ENCODE data around the gene NKX3-2.
"Not testable (repeated sequence)": the region's sequence is repeated elsewhere in the genome, so short reads cannot be mapped to it uniquely, and the experiment has no call there.

NKX3-2 gene

DNA sequence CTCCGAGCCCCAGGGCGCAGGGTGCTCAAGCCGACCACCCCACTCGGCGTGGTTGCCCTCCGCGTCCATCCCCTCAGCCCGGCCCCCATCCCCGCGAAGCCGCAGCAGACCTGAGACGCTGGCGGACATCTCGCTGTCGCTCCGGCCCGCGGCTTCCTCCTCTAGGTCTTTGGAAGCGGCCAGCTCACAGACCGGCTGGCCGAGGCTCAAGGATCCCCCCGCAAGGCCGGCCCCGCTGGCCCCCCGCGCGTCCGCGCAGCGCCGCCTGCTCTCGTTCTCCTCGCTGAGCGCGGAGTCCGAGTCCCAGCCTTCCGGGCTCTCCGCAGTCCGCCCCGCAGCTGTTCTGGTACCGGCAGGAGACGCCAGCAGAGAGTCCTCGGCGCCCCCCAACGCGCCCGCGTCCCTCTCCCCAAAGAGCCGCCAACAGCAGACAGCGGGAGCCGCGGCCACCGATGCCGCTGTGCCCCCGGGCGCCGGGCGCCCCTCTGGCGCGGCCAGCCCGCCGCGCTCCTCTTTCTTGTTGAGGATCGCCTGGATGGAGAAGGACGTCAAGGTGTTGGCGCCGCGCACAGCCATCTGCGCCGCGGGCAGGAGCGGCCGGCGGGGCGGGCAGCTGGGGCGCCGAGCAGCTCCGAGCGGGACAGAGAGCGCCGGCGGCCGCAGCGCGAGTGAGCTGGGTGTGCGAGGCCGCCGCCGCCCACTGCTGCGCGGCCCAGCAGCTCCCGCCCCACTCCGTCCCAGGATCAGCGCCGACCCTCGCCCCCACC, at the start of gene NKX3-2:
Gene NKX3-2, minus strand, starts transcription at position 670 of the 767 bp plus-strand sequence. Its CDS starts 94 bp downstream, at position 576.
- in situ Hi-C loops (cut with HindIII; ENCODE audit: low sequenced_read_pairs): loop anchor here (25.0 kb wide), 1 partner anchor 682 kb away; no protein-coding TSS in a partner anchor

DNA sequence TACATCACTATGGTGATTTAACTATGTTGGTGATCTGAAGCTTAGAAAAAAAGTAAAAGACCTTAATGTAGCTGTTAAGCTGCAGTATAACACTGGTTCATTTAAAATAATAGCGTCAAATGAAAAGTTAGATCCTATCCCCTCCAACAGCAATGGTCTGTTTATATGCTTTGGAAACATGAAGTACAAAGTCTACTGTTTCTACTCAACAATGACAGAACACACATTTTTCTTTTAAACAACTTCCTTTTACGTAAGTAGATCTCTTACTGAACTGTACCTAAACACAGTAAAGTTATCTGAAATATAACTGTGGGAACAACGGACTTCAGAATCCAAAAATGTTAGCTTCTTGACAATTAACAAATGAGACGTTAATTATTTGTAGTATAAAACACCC, 47.9 kb upstream of the NKX3-2 start:
- in situ Hi-C loops (cut with HindIII; ENCODE audit: low sequenced_read_pairs): no loop called here

DNA sequence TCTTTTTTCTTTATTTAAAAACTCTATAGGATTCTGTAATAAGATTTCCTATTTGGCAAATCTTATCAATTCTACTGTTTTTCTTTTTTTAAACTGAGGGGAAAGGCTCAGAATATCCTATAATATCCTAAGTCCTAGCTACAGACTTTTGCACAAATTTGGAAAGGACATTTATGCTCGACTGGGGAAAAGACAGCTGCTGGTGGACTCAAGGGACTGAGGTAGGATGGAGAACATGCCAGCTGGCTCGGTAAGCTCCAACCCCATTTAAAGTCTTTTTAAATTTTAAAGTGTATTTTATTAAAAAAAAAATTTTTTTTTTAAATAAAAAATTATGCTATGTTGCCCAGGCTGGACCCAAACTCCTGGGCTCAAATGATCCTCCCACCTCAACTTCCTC, 46.5 kb upstream of the NKX3-2 start:
- in situ Hi-C loops (cut with HindIII; ENCODE audit: low sequenced_read_pairs): no loop called here

DNA sequence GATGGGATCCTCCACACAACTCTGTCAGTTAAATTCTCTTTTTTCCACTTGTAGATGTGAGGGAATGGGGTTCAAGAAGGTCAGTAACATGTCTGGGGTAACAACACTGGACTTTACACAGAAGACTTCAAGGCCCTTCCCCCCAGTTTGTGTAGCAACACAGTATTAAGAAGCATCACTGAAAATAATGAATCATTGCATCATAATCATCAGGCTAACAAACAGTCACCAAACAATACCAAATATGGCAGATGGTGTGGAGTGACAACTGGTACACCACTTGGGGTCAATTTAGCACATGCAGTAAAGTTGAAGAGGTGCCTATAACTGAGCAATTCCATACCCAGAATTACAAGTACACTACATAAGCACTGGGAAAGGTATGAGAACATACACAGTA, 44.6 kb upstream of the NKX3-2 start:
- in situ Hi-C loops (cut with HindIII; ENCODE audit: low sequenced_read_pairs): no loop called here

DNA sequence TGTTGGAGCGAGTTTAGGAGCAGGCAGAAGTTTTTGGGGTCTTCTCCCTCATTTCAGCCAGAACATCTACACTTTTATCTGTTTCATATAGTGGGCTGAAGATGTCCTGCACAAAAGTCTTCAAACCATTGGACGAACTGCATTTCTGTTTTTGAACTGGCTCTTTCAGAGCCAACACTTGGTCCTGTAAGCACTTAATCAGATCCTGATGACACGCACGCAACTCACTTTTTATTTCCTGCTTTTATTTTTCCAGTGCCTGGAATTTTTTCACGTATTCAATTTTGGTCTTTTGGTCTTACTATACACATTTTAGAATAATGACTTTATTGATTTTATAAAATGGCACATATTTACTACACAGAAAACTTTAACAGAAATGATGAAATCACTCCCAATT, 40.2 kb upstream of the NKX3-2 start:
- in situ Hi-C loops (cut with HindIII; ENCODE audit: low sequenced_read_pairs): no loop called here

DNA sequence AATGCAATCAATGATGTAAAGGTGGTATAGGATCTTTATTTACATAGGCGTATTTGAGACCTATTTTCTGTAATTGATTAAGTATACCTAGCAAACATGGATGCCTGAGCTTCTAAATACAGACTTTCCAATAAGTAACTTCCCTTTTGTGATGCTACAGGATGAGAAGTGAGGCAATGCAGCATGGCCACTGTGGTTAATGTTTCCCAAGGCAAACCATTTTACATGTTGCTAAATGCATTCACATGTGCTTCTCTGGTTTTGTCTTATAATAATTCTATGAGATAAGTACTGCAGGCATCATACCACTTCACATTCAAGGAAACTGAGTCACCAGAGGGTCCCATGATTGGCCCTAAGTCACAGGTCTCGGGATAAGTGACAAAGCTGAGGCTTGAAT, 35.7 kb upstream of the NKX3-2 start:
- in situ Hi-C loops (cut with HindIII; ENCODE audit: low sequenced_read_pairs): no loop called here

DNA sequence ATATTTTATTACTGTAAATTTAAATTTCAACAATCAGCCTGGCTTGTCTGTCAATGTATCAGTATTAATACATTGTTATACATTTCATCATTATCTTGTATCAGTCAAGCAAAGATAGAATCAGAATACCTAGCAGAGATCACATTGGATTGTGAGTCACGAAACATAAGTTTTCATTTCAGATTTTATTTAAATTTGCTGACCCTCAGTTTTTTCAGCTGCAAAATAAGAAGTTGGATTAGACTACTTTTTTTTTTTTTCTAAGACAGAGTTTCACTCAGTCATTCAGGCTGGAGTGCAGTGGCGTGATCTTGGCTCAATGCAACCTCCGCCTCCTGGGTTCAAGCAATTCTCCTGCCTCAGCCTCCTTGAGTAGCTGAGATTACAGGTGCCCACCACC, 33.4 kb upstream of the NKX3-2 start:
- in situ Hi-C loops (cut with HindIII; ENCODE audit: low sequenced_read_pairs): no loop called here

DNA sequence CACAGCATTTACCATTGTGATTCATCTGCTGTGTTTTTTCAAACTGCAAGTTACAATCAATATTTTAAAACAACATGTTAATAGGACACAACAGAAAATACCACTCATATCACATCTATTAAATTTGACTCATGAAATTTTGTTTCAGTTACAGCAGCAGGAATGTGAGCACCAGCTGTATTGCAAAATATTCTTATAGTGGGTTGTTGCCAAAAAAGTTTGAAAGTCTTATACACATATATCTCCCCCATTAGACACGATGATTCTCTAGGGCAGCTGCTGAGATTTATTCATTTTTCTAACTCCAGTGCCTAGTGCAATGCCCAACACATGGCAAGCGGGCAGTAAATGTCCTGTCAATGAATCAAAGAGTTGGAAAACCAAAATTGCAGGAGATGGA, 26.6 kb upstream of the NKX3-2 start:
- in situ Hi-C loops (cut with HindIII; ENCODE audit: low sequenced_read_pairs): no loop called here

DNA sequence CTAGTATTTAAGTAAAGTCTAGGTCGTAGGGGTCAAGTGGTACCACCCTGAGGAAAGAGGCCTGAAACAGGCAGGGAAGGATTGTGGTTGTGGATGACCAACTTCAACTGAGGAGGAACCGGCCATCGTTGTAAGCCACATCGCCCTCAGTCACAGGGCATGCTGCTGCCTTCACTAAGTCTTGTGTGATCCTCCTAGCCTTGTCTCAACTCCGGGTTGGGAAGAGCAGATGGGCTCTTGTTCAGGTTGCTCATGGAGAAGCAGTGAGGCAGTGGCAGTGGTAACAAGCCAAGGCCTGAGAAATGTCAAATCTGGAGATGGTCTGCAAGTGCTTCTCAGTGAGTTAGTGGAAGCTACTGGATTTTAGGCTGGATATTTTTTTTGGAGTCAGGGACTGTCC, 22.8 kb upstream of the NKX3-2 start:
- in situ Hi-C loops (cut with HindIII; ENCODE audit: low sequenced_read_pairs): no loop called here

DNA sequence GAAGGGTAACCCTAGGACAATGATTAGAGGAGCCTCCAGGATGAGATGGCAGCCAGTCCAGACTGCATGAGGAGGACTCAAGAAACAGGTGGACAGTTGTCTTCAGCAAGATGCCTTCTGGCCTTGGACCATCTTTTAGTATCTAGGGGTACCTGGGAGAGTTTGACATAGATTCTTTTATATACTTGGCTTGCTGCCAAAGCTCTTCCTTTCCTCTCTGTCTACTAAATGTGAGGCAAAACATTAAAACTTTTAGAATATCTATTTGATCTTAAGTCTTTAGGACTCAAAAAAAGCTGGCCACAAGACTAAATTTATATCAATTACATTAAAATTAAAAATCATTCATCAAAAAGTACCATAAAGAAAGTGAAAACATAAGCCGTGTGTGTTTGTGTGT, 18.6 kb upstream of the NKX3-2 start:
- in situ Hi-C loops (cut with HindIII; ENCODE audit: low sequenced_read_pairs): no loop called here

DNA sequence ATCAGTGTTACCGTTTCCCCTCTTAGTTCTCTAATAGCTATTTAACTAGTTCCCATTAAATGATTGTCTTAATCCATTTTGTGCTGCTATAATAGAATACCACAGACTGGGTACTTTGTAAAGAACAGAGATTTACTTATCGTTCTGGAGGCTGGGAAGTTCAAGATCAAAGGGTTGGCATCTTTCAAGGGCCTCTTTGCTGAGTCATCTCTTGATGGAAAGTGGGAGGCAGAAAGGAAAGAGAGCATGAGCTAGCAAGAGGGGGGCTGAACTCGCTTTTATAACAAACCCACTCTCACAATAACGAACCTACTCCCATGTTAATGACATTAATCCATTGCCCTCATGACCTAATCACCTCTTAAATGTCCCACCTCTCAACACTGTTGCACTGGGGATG, 17.4 kb upstream of the NKX3-2 start:
- in situ Hi-C loops (cut with HindIII; ENCODE audit: low sequenced_read_pairs): no loop called here

DNA sequence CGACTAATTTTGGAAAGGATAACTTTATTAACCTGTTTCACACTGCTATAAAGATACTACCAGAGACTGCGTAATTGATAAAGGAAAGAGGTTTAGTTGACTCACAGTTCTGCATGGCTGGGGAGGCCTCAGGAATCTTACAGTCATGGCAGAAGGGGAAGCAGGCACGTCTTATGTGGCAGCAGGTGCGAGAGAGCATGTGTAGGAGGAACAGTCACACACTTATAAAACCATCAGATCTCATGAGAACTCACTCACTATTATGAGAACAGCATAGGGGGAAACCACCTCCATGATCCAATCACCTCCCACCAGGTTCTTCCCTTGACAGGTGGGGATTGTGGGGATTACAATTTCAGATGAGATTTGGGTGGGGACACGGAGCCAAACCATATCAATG, 15.8 kb upstream of the NKX3-2 start:
- in situ Hi-C loops (cut with HindIII; ENCODE audit: low sequenced_read_pairs): not testable (repeated sequence)

DNA sequence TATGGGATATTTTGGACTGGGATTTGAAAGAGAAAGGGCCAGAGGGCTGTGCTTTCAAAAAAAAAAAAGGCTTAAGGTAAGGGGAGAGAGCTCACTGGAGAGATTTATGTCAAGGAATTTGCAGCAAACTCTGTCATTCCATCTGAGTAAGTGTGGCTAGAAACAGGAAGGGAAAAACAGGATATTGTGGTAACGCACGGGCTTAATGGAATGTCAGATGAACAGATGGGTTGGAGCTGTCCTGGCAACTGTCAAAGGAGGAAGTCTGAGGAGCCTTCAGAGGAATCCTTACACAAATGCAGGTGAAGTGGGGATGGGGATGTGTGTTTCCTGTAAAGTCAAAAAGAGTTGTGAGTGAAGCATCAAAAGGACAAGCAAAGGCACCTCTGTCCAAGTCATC, 15.1 kb upstream of the NKX3-2 start:
- in situ Hi-C loops (cut with HindIII; ENCODE audit: low sequenced_read_pairs): no loop called here

DNA sequence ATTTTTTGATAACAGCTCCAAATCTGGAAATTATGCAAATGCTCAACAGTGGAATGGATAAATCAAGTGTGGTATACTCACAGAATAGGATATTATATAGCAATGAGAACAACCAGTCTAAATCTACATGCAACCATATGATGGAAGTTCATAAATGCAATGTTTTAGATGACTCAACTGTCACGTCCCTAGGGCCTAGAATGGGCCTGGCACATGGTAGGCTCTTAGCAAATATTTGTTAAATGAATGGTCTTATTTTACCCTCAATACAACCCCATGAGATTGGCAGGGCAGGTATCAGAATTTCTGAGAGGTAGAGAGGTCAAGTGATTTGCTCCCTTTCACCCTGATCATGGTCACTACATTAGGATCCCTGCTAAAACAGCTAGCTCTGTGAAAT, 14.6 kb upstream of the NKX3-2 start:
- in situ Hi-C loops (cut with HindIII; ENCODE audit: low sequenced_read_pairs): no loop called here

DNA sequence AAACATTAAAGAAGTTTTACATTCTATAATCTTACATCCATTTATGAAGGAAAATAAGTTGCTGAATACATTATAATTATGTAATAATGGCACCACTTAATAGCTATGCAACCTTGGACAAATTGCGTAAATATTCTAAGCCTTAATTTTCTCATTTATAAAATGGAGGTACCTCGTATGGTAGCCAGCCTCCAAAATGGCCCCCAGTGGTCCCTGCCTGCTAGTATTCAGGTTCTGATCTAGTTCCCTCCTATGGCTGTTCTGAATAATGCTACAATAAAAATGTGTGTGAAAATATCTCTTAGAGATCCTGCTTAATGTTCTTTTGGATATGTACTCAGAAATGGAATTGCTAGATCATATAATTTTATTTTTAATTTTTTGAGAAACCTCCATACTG, 11.0 kb upstream of the NKX3-2 start:
- in situ Hi-C loops (cut with HindIII; ENCODE audit: low sequenced_read_pairs): no loop called here

DNA sequence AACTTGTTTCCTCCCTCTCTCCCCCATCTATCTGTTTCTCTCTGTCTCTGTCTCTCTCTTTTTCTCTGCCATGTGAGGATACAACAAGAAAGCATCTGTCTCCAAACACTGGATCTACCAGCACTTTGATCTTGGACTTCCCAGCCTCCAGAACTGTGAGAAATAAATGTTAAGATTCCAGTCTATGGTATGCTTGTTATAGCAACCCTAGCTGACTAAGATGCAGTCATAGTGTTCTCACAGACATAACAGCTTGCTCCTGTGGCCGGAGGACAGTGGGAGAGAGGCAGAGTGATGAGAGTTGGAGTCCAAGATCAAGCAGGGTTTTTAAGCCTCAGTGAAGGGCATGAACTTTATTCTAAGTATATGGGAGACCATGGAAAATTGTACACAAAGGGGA, 8.8 kb upstream of the NKX3-2 start:
- in situ Hi-C loops (cut with HindIII; ENCODE audit: low sequenced_read_pairs): no loop called here

DNA sequence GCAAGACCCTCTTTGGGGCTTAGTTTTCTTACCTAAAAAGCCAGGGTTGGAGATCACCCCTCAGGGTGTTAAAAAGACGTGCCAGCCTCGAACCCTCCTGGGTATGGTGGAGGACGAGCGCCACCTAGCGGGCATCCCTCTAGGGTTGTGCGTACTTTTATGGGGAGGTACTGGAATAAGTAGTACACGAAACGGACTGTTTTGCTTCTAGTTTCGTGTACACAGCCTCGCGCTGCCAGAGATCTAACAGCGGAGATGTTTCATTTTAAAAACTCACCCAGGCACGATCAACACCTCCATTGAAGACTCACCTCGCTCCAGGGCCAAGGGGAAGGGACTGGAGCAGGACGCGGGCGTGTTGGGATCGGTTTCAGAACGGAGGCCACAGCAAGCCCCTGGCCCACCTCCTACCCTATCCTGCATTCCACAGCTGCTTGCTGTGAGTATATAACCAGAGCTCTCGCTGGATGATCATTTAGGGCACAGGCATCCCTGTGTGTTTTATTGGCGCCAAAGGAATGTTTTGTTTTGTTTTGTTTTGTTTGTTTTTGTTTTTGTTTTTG, 4.8 kb upstream of the NKX3-2 start:
- in situ Hi-C loops (cut with HindIII; ENCODE audit: low sequenced_read_pairs): loop anchor here (25.0 kb wide), 1 partner anchor 687 kb away; no protein-coding TSS in a partner anchor

DNA sequence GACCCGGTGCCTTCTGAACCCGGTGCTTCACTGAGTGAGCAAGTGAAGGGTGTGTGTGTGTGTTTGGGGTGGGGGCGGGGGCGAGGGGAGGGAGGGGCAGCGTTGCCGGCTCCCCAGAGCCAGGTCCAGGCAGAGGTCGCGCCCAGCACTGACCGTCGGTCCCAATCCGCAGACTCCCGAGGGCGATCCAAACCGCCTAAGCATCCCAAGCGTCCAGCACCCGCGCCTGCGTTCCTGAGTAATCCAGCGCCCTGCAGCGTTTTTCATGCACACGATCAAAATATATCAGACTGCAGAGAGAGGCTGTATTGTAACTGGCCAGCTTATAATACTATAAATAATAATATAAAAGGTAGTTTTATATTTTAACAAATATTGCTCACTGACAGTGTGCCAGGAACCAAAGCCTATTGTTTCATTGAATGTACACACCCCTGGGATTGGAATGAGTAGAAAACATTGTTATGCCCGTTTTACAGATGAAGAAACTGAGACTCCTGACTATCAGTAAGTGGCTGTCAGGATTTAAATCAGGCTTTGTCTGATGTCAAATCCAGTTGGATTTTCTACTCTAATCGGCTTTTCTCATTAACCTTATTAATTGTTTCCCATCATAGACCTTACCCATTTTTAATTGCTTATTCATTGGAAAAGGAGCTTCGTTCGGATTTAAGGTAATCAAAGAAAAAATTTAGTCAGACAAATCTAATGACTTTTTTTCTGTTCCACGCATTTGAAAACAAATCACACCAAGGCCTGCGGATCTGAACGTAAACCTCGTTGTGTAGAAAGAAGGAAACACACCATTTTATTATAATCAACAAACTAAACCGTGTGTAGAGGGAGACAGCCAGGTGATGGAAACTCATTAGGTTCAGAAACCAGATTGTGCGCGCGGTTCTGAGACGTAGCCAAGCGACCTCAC, 4.0 kb upstream of the NKX3-2 start:
- in situ Hi-C loops (cut with HindIII; ENCODE audit: low sequenced_read_pairs): loop anchor here (25.0 kb wide), 1 partner anchor 686 kb away; no protein-coding TSS in a partner anchor

DNA sequence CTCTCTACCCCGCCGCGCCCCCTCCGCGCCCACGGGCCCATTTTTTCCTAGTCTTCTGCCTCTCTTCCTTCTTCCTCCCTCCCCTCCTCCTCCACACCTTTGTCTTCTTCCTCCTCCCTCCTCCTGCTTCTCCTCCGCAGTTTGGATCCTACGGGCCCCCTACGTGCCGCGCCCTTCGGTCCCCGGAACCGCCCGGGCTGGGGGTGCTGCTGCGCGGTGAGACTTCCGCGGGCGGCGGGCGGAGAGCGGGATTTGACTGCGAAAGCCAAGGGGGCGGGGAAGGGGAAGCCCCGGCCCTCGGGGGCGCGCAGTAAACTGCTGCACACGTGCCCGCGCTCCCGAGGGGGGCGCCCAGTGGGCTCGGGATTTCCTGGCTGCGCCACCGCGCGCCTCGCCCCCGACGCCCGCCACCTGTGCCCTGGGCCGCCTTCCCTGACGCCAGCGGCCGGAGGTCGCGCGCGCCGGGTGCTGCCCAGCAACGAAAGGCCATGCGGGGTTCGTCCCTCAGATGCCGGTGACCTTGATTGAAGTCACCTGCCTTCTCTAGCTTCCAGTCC, 3.3 kb upstream of the NKX3-2 start:
- in situ Hi-C loops (cut with HindIII; ENCODE audit: low sequenced_read_pairs): loop anchor here (25.0 kb wide), 1 partner anchor 685 kb away; no protein-coding TSS in a partner anchor

DNA sequence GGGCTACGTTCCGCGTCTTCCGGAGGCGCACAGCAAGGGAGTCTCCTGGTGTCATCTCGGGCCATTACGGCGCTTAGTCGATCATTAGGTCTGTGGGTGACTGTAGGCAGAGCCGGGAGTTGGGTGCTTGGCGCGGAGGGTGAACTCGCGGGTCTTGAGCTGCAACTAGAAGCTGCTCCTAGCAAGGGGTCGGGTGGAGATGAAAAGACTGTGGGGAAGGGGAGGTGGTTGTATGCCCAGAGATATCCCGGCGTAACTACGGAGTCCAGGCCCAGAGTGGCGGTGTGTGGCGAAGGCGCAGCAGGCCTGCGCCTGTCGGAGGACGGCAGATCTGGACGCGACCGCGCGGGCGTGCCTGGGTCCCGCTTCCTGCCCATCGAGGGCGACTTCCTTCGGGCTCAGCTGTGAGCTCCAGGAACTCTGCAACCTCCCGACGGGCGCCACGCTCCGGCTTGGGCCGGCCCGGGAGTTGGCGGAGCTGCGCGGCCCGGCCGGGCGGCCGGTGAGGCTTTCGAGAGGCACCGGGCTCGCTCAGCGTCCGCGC, 2.7 kb upstream of the NKX3-2 start:
- in situ Hi-C loops (cut with HindIII; ENCODE audit: low sequenced_read_pairs): loop anchor here (25.0 kb wide), 1 partner anchor 685 kb away; no protein-coding TSS in a partner anchor
